GM04504 (cell line): ENCODE results near the gene AVL9.
"Not testable (repeated sequence)": the region's sequence is repeated elsewhere in the genome, so short reads cannot be mapped to it uniquely, and the experiment has no call there.

Experiments
- DNase-seq: peaks from one replicate; pipeline ENCODE4 v3.0.0-alpha.2; 2012; ENCODE audit warnings: low read depth

AVL9 gene

GRCh38 chr7:32496052-32496813 lies 944 bp downstream of the AVL9 start:
- no peak for DNase-seq

GRCh38 chr7:32499755-32500154 lies 4.5 kb downstream of the AVL9 start:
- not testable (repeated sequence) for DNase-seq

- DNase-seq = not testable (repeated sequence)
Measured at GRCh38 chr7:32500216-32500615, 4.9 kb downstream of the AVL9 start.

GRCh38 chr7:32500922-32501341 lies 5.6 kb downstream of the AVL9 start:
- peak; percentile 33 for DNase-seq

GRCh38 chr7:32501522-32501921 lies 6.2 kb downstream of the AVL9 start:
- DNase-seq = no peak

GRCh38 chr7:32502728-32503127 lies 7.4 kb downstream of the AVL9 start:
- no peak for DNase-seq

GRCh38 chr7:32506266-32507054 lies 11.2 kb downstream of the AVL9 start:
- DNase-seq = peak; percentile 84

- peak; percentile 26 for DNase-seq
Measured at GRCh38 chr7:32507414-32507813, 12.1 kb downstream of the AVL9 start.

GRCh38 chr7:32511791-32512190 lies 16.5 kb downstream of the AVL9 start:
- DNase-seq = no peak

GRCh38 chr7:32513210-32513609 lies 17.9 kb downstream of the AVL9 start:
- no peak for DNase-seq

- no peak for DNase-seq
Measured at GRCh38 chr7:32515890-32516550, 20.7 kb downstream of the AVL9 start.

- DNase-seq = no peak
Measured at GRCh38 chr7:32516551-32517100, 21.3 kb downstream of the AVL9 start.

GRCh38 chr7:32518534-32519140 lies 23.3 kb downstream of the AVL9 start:
- DNase-seq = no peak

GRCh38 chr7:32519763-32520162 lies 24.5 kb downstream of the AVL9 start:
- no peak for DNase-seq

- no peak for DNase-seq
Measured at GRCh38 chr7:32522746-32523530, 27.6 kb downstream of the AVL9 start.

- no peak for DNase-seq
Measured at GRCh38 chr7:32524631-32525030, 29.3 kb downstream of the AVL9 start.

- DNase-seq = no peak
Measured at GRCh38 chr7:32525839-32526238, 30.6 kb downstream of the AVL9 start.

- no peak for DNase-seq
Measured at GRCh38 chr7:32531402-32531801, 36.1 kb downstream of the AVL9 start.

GRCh38 chr7:32532086-32532485 lies 36.8 kb downstream of the AVL9 start:
- no peak for DNase-seq

GRCh38 chr7:32532716-32533115 lies 37.4 kb downstream of the AVL9 start:
- no peak for DNase-seq
